ENCODE results near the gene EIF2B2.
"Not testable (repeated sequence)": the region's sequence is repeated elsewhere in the genome, so short reads cannot be mapped to it uniquely, and the experiment has no call there.

DNA sequence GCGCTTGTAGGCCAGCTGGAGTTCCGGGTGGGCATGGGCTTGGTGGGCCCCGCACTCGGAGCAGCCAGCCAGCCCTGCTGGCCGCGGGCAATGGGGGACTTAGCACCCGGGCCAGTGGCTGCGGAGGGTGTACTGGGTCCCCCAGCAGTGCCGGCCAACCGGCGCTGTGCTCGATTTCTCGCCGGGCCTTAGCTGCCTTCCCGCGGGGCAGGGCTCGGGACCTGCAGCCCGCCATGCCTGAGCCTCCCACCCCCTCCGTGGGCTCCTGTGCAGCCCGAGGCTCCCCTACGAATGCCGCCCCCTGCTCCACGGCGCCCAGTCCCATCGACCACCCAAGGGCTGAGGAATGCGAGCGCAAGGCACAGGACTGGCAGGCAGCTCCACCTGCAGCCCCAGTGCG, 8.5 kb upstream of the EIF2B2 start:
- TF ChIP-seq, protein P1, sequence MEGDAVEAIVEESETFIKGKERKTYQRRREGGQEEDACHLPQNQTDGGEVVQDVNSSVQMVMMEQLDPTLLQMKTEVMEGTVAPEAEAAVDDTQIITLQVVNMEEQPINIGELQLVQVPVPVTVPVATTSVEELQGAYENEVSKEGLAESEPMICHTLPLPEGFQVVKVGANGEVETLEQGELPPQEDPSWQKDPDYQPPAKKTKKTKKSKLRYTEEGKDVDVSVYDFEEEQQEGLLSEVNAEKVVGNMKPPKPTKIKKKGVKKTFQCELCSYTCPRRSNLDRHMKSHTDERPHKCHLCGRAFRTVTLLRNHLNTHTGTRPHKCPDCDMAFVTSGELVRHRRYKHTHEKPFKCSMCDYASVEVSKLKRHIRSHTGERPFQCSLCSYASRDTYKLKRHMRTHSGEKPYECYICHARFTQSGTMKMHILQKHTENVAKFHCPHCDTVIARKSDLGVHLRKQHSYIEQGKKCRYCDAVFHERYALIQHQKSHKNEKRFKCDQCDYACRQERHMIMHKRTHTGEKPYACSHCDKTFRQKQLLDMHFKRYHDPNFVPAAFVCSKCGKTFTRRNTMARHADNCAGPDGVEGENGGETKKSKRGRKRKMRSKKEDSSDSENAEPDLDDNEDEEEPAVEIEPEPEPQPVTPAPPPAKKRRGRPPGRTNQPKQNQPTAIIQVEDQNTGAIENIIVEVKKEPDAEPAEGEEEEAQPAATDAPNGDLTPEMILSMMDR (IDR thresholded peaks at IDR 0.05), result not testable (repeated sequence)
- not testable (repeated sequence) for TF ChIP-seq POLR2A (IDR thresholded peaks at IDR 0.05)

Measured in uterus (tissue), 2 donors.